GM06990 (cell line): ENCODE results near the gene OTP.

Experiments used
- DNase-seq: peaks from one replicate; pipeline ENCODE4 v3.0.0-alpha.2; 2011; ENCODE audit not compliant: insufficient read length; ENCODE audit errors: extremely low read depth
- H3K27me3 ChIP-seq: replicated peaks from 2 replicates; pipeline ENCODE4 v1.6.0; 2011; ENCODE audit warnings: low read length; ENCODE audit not compliant: control insufficient read depth, insufficient read depth
- H3K36me3 ChIP-seq: 2 replicates; pipeline ENCODE4 v1.5.1; 2011; ENCODE audit warnings: low read length; ENCODE audit not compliant: control insufficient read depth, insufficient read depth
- H3K4me3 ChIP-seq: replicated peaks from 2 replicates; pipeline ENCODE4 v1.5.1; 2011; ENCODE audit warnings: low read depth, mild to moderate bottlenecking, control low read depth, low read length
- CTCF ChIP-seq: IDR thresholded peaks from 2 replicates; pipeline ENCODE4 v1.5.1; 2011; ENCODE audit warnings: low read length, control low read depth, mild to moderate bottlenecking, inconsistent platforms; ENCODE audit not compliant: insufficient read depth, poor library complexity, severe bottlenecking

The OTP gene

GRCh38 chr5:77645158-77645994, 6.9 kb upstream of the OTP start:
- DNase-seq = peak; percentile 69
- TF ChIP-seq CTCF = no peak
- Histone ChIP-seq H3K36me3 (no peaks in the 10 kb centered on the region), H3K4me3 (peak overlapping the region; percentile 57), H3K27me3 (no peaks in the 10 kb centered on the region; the same call in 1 of the 2 replicates)

- Histone ChIP-seq H3K36me3 (no peaks in the 10 kb centered on the region), H3K27me3 (no peaks in the 10 kb centered on the region; the same call in 1 of the 2 replicates), H3K4me3 (peak overlapping the region; percentile 37; the same call in 1 of the 2 replicates)
- TF ChIP-seq CTCF = no peak
- DNase-seq = no peak
Observed at GRCh38 chr5:77644371-77645157, 6.1 kb upstream of the OTP start.

- Histone ChIP-seq H3K4me3 (peak overlapping the region; percentile 2), H3K27me3 (no peaks in the 10 kb centered on the region; the same call in 1 of the 2 replicates), H3K36me3 (no peaks in the 10 kb centered on the region)
- DNase-seq = no peak
- no peak for TF ChIP-seq CTCF
Observed at GRCh38 chr5:77643654-77644370, 5.3 kb upstream of the OTP start.

- no peak for DNase-seq
- no peak for TF ChIP-seq CTCF
- H3K27me3 ChIP-seq = no peaks in the 10 kb centered on the region; the same call in 1 of the 2 replicates
- H3K4me3 ChIP-seq = no peak overlapping the region
- no peaks in the 10 kb centered on the region for H3K36me3 ChIP-seq
Observed at GRCh38 chr5:77642738-77643653, 4.5 kb upstream of the OTP start.

GRCh38 chr5:77641963-77642737, 3.6 kb upstream of the OTP start:
- TF ChIP-seq CTCF = no peak
- Histone ChIP-seq H3K36me3 (no peaks in the 10 kb centered on the region), H3K4me3 (no peak overlapping the region), H3K27me3 (no peaks in the 10 kb centered on the region; the same call in none of the 2 replicates)
- no peak for DNase-seq
